BE2C (cell line): Measurements from ENCODE around the gene KCNK10.

Experiments used
- DNase-seq: peaks from one replicate; pipeline ENCODE4 v3.0.0-alpha.2; 2020
- H3K27me3 ChIP-seq: fragments of 250-450 bp; sonication (Bioruptor Pico); 2 replicates; pipeline ENCODE4 v1.5.1; 2020; ENCODE audit warnings: mild to moderate bottlenecking
- H3K36me3 ChIP-seq: fragments of 250-450 bp; sonication (Bioruptor Pico); 2 replicates; pipeline ENCODE4 v1.5.1; 2020; ENCODE audit warnings: mild to moderate bottlenecking
- H3K4me1 ChIP-seq: fragments of 250-450 bp; sonication (Bioruptor Pico); 2 replicates; pipeline ENCODE4 v1.5.1; 2020
- H3K4me3 ChIP-seq: 2 replicates; pipeline ENCODE4 v1.5.1; 2011; ENCODE audit warnings: low read depth, low read length
- H3K9me3 ChIP-seq: fragments of 250-450 bp; sonication (Bioruptor Pico); 2 replicates; pipeline ENCODE4 v1.5.1; 2020
- TF ChIP-seq, protein P1 (sequence below): IDR thresholded peaks from 2 replicates; pipeline ENCODE4 v1.5.1; 2012; ENCODE audit warnings: mild to moderate bottlenecking, low read depth, low read length

The KCNK10 gene

DNA sequence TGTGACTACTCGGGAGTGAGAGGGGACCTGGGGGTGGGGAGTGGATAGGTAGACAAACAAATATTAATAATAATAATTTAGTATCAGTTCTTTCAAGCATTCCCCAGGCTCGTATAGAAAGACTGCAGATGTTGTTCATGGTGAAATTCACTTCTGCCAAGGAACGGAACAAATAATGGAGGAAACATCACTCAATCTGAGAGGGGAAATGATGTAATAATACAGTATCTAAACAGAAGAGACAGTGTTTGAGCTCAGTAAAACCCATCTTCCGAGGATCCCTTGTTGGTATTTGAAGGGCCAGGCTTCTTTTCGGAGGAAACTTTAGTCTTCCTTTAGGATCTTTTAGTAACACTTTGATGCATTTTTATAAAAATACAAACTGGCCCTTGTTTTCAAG, 114.2 kb downstream of the KCNK10 start:
- no peaks in the 10 kb centered on the region for H3K27me3 ChIP-seq
- H3K4me1 ChIP-seq: no peaks in the 10 kb centered on the region
- TF ChIP-seq, protein P1, sequence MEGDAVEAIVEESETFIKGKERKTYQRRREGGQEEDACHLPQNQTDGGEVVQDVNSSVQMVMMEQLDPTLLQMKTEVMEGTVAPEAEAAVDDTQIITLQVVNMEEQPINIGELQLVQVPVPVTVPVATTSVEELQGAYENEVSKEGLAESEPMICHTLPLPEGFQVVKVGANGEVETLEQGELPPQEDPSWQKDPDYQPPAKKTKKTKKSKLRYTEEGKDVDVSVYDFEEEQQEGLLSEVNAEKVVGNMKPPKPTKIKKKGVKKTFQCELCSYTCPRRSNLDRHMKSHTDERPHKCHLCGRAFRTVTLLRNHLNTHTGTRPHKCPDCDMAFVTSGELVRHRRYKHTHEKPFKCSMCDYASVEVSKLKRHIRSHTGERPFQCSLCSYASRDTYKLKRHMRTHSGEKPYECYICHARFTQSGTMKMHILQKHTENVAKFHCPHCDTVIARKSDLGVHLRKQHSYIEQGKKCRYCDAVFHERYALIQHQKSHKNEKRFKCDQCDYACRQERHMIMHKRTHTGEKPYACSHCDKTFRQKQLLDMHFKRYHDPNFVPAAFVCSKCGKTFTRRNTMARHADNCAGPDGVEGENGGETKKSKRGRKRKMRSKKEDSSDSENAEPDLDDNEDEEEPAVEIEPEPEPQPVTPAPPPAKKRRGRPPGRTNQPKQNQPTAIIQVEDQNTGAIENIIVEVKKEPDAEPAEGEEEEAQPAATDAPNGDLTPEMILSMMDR: no peak
- no peaks in the 10 kb centered on the region for H3K9me3 ChIP-seq
- no peaks in the 10 kb centered on the region for H3K36me3 ChIP-seq
- H3K4me3 ChIP-seq: no peak overlapping the region
- no peak for DNase-seq

DNA sequence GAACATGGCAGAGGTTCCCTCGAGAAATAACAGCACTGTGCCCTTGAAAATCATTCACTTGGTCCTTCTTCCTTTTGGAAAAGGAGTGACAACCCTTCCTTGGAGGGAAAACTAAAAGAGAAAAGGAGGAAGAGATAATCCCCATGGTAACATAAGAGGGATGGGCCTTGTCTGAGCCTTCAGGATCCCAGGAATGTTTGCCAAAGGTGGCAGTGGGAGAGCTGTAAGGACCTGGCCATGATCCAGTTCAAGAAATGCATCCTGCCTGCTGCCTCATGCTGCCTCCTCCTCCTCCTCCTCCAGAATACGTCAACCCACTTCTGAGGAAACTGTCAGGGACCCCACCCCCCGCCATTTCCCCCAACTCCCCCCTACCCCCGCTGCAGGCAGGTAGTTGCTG, 118.8 kb downstream of the KCNK10 start:
- H3K36me3 ChIP-seq: no peaks in the 10 kb centered on the region
- TF ChIP-seq, protein P1: no peak
- no peaks in the 10 kb centered on the region for H3K4me1 ChIP-seq
- DNase-seq: no peak
- no peaks in the 10 kb centered on the region for H3K27me3 ChIP-seq
- no peak overlapping the region for H3K4me3 ChIP-seq
- H3K9me3 ChIP-seq: no peaks in the 10 kb centered on the region; the same call in 1 of the 2 replicates

- no peaks in the 10 kb centered on the region; the same call in 1 of the 2 replicates for H3K9me3 ChIP-seq
- DNase-seq: no peak
- no peak overlapping the region for H3K4me3 ChIP-seq
- H3K27me3 ChIP-seq: no peaks in the 10 kb centered on the region
- no peaks in the 10 kb centered on the region for H3K36me3 ChIP-seq
- TF ChIP-seq, protein P1: no peak
- H3K4me1 ChIP-seq: no peaks in the 10 kb centered on the region
These were observed 119.8 kb downstream of the KCNK10 start for GRCh38 chr14:88203291-88203690.

GRCh38 chr14:88202286-88202685, 120.8 kb downstream of the KCNK10 start:
- Histone ChIP-seq H3K9me3 (no peaks in the 10 kb centered on the region; the same call in 1 of the 2 replicates), H3K36me3 (no peaks in the 10 kb centered on the region), H3K27me3 (no peaks in the 10 kb centered on the region), H3K4me3 (no peak overlapping the region), H3K4me1 (no peaks in the 10 kb centered on the region)
- no peak for DNase-seq
- TF ChIP-seq, protein P1: no peak

DNA sequence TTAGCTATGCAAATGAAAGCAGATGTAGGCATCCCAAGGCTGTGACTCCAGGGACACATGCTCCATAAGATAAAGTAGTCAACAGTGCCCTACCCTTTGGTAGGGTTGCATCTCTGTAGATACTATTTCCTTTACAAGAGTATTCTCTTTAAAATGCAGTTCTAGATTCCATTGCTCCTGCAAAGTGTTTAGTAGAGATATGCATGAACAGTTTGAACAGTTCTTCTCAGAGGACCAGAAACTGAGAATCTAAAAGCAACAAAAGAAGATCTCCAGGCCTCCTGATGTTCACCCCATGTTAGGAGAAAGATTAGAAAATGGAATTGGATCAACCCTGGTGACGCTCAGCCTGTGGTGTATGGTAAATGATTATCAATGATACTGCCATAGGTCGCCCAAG, 121.2 kb downstream of the KCNK10 start:
- H3K9me3 ChIP-seq: no peaks in the 10 kb centered on the region; the same call in 1 of the 2 replicates
- TF ChIP-seq, protein P1: no peak
- no peak for DNase-seq

DNA sequence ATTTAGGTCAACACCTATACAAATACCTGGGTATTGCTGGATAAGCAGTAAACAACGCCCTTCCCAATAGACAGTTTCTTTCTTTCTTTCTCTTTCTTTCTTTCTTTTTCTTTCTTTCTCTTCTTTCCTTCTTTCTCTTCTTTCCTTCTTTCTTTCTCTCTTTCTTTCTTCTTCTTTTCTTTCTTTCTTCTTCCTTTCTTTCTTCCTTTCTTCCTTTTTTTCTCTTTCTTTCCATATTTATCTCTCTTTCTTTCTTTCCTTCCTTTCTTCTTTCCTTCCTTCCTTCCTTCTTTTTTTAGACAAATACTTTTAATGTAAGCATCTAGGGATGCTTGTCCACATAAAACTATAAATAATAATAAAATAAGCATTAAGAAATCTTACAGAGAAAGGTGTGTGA, 123.2 kb downstream of the KCNK10 start:
- TF ChIP-seq, protein P1: no peak
- Histone ChIP-seq H3K4me1 (no peaks in the 10 kb centered on the region), H3K27me3 (peaks cover 7% of the 10 kb centered on the region; the same call in 1 of the 2 replicates), H3K9me3 (no peaks in the 10 kb centered on the region; the same call in 1 of the 2 replicates), H3K36me3 (no peaks in the 10 kb centered on the region), H3K4me3 (no peak overlapping the region)
- no peak for DNase-seq

More for the DNA sequence above, 121.2 kb downstream of the KCNK10 start:
- H3K27me3 ChIP-seq: no peaks in the 10 kb centered on the region
- no peaks in the 10 kb centered on the region for H3K4me1 ChIP-seq
- H3K4me3 ChIP-seq: no peak overlapping the region
- no peaks in the 10 kb centered on the region for H3K36me3 ChIP-seq
